Endothelial cell of umbilical vein (primary cell): ENCODE results near the gene POU3F1. TPM values are rescaled to one million over a fixed set of nuclear protein-coding genes. Genes with fewer than 3 reads are reported as not detected.

Source experiments
- BruUV-seq: library from RNA; stranded (reverse); fragments of 400-500 nt; replicated peaks from 2 replicates; lab custom pipeline; 2021; lab: Mats Ljungman, UMichigan
- CTCF ChIA-PET: fragments of 300-600, 350-600 bp; sonication (Branson Sonifier 250); formaldehyde crosslinking; loops from one replicate; lab custom pipeline; 2021; ENCODE audit warnings: antibody characterized with exemption, inconsistent platforms; lab: Charles Lee
- POLR2A ChIA-PET: fragments of 300-600, 350-600 bp; sonication (Branson Sonifier 250); formaldehyde crosslinking; loops from one replicate; lab custom pipeline; 2021; ENCODE audit warnings: antibody characterized with exemption, inconsistent platforms; lab: Charles Lee
- DNase-seq: peaks from one replicate; pipeline ENCODE4 v3.0.0-alpha.2; 2011; ENCODE audit warnings: low read depth, low spot score
- FAIRE-seq: peaks from 2 replicates; lab custom pipeline; 2011; peaks lifted over from hg19 to GRCh38; lab: Jason Lieb, UNC
- H2AFZ ChIP-seq: 2 replicates; pipeline ENCODE4 v1.6.0; 2012; ENCODE audit warnings: low read depth, low read length, control low read depth, inconsistent platforms
- H3K27ac ChIP-seq: 2 replicates; pipeline ENCODE4 v1.5.1; 2011; ENCODE audit warnings: low read depth, mild to moderate bottlenecking, control low read depth, low read length, moderate library complexity; ENCODE audit not compliant: insufficient read depth
- H3K27me3 ChIP-seq, 2 experiments: 2 replicates each; pipeline versions ENCODE4 v1.6.0 to v1.6.1; 2011; ENCODE audit warnings: low read length in 2 of 2, mixed read lengths in 1 of 2; ENCODE audit not compliant: control insufficient read depth in 2 of 2, insufficient read depth in 2 of 2
- H3K36me3 ChIP-seq, 2 experiments: 2 replicates in 1 of 2; 3 replicates in 1 of 2; pipeline ENCODE4 v1.5.1; 2011; ENCODE audit warnings: low read length in 2 of 2, mild to moderate bottlenecking in 1 of 2, moderate library complexity in 1 of 2; ENCODE audit not compliant: control insufficient read depth in 2 of 2, insufficient read depth in 2 of 2; ENCODE audit errors: extremely low read depth in 1 of 2
- H3K4me1 ChIP-seq: 3 replicates; pipeline ENCODE4 v1.5.1; 2011; ENCODE audit warnings: mild to moderate bottlenecking, low read length; ENCODE audit not compliant: control insufficient read depth, insufficient read depth; ENCODE audit errors: extremely low read depth
- H3K4me2 ChIP-seq: 2 replicates; pipeline ENCODE4 v1.6.1; 2011; ENCODE audit warnings: low read length, control low read depth, mixed read lengths; ENCODE audit not compliant: insufficient read depth
- H3K4me3 ChIP-seq, 3 experiments: fragments of 200-600 bp in 1 of 3; sonication (generic), shearing (Covaris generic) in 1 of 3; replicated peaks in 1 of 3; 2 replicates each; pipeline ENCODE4 v1.5.1; 2011 to 2016; ENCODE audit warnings: control low read depth in 3 of 3, low read length in 3 of 3, mild to moderate bottlenecking in 2 of 3, inconsistent platforms in 1 of 3, low read depth in 1 of 3, moderate library complexity in 1 of 3; ENCODE audit not compliant: insufficient read depth in 1 of 3
- H3K79me2 ChIP-seq: 2 replicates; pipeline ENCODE4 v1.6.0; 2012; ENCODE audit warnings: low read length, inconsistent platforms; ENCODE audit not compliant: control insufficient read depth, insufficient read depth
- H3K9ac ChIP-seq: replicated peaks from 2 replicates; pipeline ENCODE3; 2011; ENCODE audit warnings: low read length, control low read depth; ENCODE audit not compliant: insufficient read depth; ENCODE audit errors: extremely low read depth
- H3K9me1 ChIP-seq: replicated peaks from 3 replicates; pipeline ENCODE4 v1.6.0; 2011; ENCODE audit warnings: mild to moderate bottlenecking, low read length; ENCODE audit not compliant: control insufficient read depth, insufficient read depth; ENCODE audit errors: extremely low read depth
- H3K9me3 ChIP-seq: replicated peaks from 2 replicates; pipeline ENCODE4 v1.5.1; 2012; ENCODE audit warnings: low read length, inconsistent platforms; ENCODE audit not compliant: control insufficient read depth, insufficient read depth
- H4K20me1 ChIP-seq: replicated peaks from 2 replicates; pipeline ENCODE3; 2011; ENCODE audit warnings: mild to moderate bottlenecking, low read length; ENCODE audit not compliant: control insufficient read depth, insufficient read depth; ENCODE audit errors: extremely low read depth
- EZH2 ChIP-seq: IDR thresholded peaks from 2 replicates; pipeline ENCODE4 v1.6.1; 2012; ENCODE audit warnings: borderline replicate concordance, low read depth, mild to moderate bottlenecking, moderate library complexity, low read length, inconsistent platforms; ENCODE audit not compliant: severe bottlenecking
- FOS ChIP-seq: IDR thresholded peaks from 2 replicates; pipeline ENCODE4 v1.6.1; 2011; ENCODE audit warnings: mild to moderate bottlenecking, low read length, moderate library complexity, borderline replicate concordance; ENCODE audit not compliant: insufficient read depth
- GATA2 ChIP-seq: IDR thresholded peaks from 2 replicates; pipeline ENCODE4 v1.7.0; 2011; ENCODE audit warnings: low read depth, mild to moderate bottlenecking, moderate library complexity, mixed read lengths, low read length; ENCODE audit not compliant: insufficient read length, insufficient read depth
- JUN ChIP-seq: IDR thresholded peaks from 2 replicates; pipeline ENCODE4 v1.6.1; 2011; ENCODE audit warnings: borderline replicate concordance, low read depth; ENCODE audit not compliant: insufficient read length, insufficient read depth
- MYC ChIP-seq: IDR thresholded peaks from one replicate; pipeline ENCODE4 v1.6.1; 2011; ENCODE audit warnings: mild to moderate bottlenecking, low read depth, low read length
- POLR2A ChIP-seq: IDR thresholded peaks from 2 replicates; pipeline ENCODE4 v1.6.1; 2012; ENCODE audit warnings: low read depth, mild to moderate bottlenecking, control low read depth, low read length
- POLR2AphosphoS5 ChIP-seq: IDR thresholded peaks from 2 replicates; pipeline ENCODE4 v1.6.1; 2012; ENCODE audit warnings: low read depth, mild to moderate bottlenecking, control low read depth, low read length, moderate library complexity; ENCODE audit not compliant: insufficient read depth
- dilution Hi-C: fragments of 300-500 bp; cut with MboI; formaldehyde crosslinking; loops from one replicate; pipeline ENCODE4 v1.15.0; 2019; ENCODE audit warnings: low sequenced_read_pairs; ENCODE audit not compliant: extremely low pct_ligation_motif_present
- intact Hi-C: fragments of 100-400 bp; cut with micrococcal nuclease; formaldehyde crosslinking; loops from one replicate; pipeline ENCODE4 v1.10.0; 2022
- polyA plus RNA-seq, 4 experiments: library from polyadenylated mRNA; depleted of rRNA in 3 of 4; stranded (reverse) in 3 of 4; unstranded in 1 of 4; fragments of >200 nt; gene quantifications; 2 replicates each; pipeline versions ENCODE4 v1.2.1 to v1.2.3, GENCODE V29; 2011 to 2012; ENCODE audit warnings: missing spikeins in 1 of 4
- total RNA-seq: library from RNA; stranded (reverse); gene quantifications from 2 replicates; pipeline ENCODE4 v1.2.3, GENCODE V29; 2021
- TF ChIP-seq, protein P1 (sequence below): IDR thresholded peaks from 2 replicates; pipeline ENCODE4 v1.6.1; 2011; ENCODE audit not compliant: insufficient read depth, insufficient read length
- TF ChIP-seq, protein P2 (sequence below), 2 donors: IDR thresholded peaks; 1 replicate in 1 of 2; 2 replicates in 1 of 2; pipeline ENCODE4 v1.5.1; 2011; ENCODE audit warnings: low read length in 2 of 2, mild to moderate bottlenecking in 2 of 2, moderate library complexity in 2 of 2, control low read depth in 1 of 2, inconsistent platforms in 1 of 2, low read depth in 1 of 2; ENCODE audit not compliant: insufficient read depth in 1 of 2; ENCODE audit errors: extremely low read depth in 1 of 2

Gene POU3F1
- total and polyA plus RNA-seq, 2 donors (not counting 3 experiments of a cell fraction or from before 2014, with no cell fraction given), result not detected

DNA sequence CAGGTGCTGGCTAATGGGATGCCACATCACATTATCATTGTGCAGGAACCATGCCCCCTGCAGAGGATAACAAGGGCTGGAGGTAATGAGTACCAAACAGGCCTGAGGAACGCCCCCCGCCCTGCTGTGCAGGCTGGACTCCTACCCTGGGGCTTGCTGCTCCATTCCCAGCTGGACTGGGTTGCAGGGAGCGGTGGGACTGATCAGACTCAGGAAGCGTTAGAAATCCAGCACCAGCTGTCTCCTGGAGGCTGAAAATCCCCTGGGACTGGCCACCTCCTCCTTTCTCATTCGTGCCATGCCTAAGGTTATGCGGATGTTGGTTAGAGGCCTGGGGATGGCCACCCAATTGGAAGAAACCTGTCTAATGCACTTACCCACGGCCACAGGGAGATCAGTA, 36.9 kb upstream of the POU3F1 start:
- TF ChIP-seq, protein P1, sequence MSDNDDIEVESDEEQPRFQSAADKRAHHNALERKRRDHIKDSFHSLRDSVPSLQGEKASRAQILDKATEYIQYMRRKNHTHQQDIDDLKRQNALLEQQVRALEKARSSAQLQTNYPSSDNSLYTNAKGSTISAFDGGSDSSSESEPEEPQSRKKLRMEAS, result no peak
- Histone ChIP-seq H3K36me3 (no peaks in the 10 kb centered on the region), H3K27me3 (peaks cover 0 to 2% of the 10 kb centered on the region in 2 experiments), H3K4me3 (no peak overlapping the region), H3K4me2 (no peak overlapping the region), H3K79me2 (no peaks in the 10 kb centered on the region), H3K9me3 (no peaks in the 10 kb centered on the region), H4K20me1 (no peaks in the 10 kb centered on the region), H2AFZ (no peak overlapping the region), H3K9ac (no peak overlapping the region), H3K4me1 (no peaks in the 10 kb centered on the region), H3K9me1 (no peaks in the 10 kb centered on the region), H3K27ac (no peak overlapping the region)
- intact Hi-C loops (no loop called here), dilution Hi-C loops (no loop called here)
- ChIA-PET CTCF (no interaction called here), POLR2A (no interaction called here)
- FAIRE-seq (no peak), DNase-seq (no peak)
- BruUV-seq, result no TSS peak

DNA sequence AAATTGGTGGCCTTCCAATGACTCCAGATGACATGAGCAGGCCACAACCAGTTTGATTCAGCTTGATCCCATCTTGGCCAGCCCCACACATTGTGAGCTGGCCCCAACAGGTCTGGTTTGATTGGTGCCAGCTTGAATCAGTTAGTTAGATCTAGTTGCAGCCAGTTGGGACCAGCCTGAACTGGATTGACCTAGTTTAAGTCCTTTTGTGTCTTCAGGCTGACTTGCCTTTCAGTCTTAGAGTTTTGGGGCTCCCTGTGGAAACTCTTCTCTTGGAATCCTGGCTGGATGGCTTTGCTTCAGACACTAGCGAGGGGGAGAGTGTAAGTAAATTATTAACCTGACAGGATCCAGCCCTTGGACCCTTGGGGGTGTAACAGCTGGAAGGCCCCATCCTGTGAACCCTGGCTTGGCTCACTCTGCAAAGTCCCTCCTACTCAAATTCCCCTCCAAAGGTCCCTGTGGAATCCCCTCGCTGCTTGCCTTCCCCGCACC, 36.2 kb upstream of the POU3F1 start:
- POLR2A ChIA-PET, result no interaction called here
- Histone ChIP-seq H3K9me1 (no peaks in the 10 kb centered on the region), H3K36me3 (no peaks in the 10 kb centered on the region), H3K4me3 (no peak overlapping the region), H4K20me1 (no peaks in the 10 kb centered on the region), H3K4me1 (no peaks in the 10 kb centered on the region), H3K9me3 (no peaks in the 10 kb centered on the region), H3K27me3 (no peaks in the 10 kb centered on the region), H3K79me2 (no peaks in the 10 kb centered on the region), H3K4me2 (no peak overlapping the region), H3K9ac (no peak overlapping the region), H3K27ac (no peak overlapping the region), H2AFZ (no peak overlapping the region)
- CTCF ChIA-PET, result interaction anchor here (1.3 kb wide), 1 partner anchor 32 kb away, joined by 3 read pairs; no protein-coding TSS in a partner anchor
- no peak for TF ChIP-seq POLR2AphosphoS5
- no peak for TF ChIP-seq FOS
- TF ChIP-seq, protein P1, result no peak
- TF ChIP-seq GATA2, result no peak
- TF ChIP-seq POLR2A, result no peak
- TF ChIP-seq JUN, result no peak
- no peak for TF ChIP-seq MYC
- TF ChIP-seq, protein P2, sequence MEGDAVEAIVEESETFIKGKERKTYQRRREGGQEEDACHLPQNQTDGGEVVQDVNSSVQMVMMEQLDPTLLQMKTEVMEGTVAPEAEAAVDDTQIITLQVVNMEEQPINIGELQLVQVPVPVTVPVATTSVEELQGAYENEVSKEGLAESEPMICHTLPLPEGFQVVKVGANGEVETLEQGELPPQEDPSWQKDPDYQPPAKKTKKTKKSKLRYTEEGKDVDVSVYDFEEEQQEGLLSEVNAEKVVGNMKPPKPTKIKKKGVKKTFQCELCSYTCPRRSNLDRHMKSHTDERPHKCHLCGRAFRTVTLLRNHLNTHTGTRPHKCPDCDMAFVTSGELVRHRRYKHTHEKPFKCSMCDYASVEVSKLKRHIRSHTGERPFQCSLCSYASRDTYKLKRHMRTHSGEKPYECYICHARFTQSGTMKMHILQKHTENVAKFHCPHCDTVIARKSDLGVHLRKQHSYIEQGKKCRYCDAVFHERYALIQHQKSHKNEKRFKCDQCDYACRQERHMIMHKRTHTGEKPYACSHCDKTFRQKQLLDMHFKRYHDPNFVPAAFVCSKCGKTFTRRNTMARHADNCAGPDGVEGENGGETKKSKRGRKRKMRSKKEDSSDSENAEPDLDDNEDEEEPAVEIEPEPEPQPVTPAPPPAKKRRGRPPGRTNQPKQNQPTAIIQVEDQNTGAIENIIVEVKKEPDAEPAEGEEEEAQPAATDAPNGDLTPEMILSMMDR (IDR thresholded peaks at IDR 0.05; ENCODE audit: extremely low read depth in 1 of 2, insufficient read depth in 1 of 2, low read depth in 1 of 2, low read length in 2 of 2), result no peak
- no peak for TF ChIP-seq EZH2
- DNase-seq (no peak), FAIRE-seq (no peak)
- dilution Hi-C loops (no loop called here), intact Hi-C loops (no loop called here)
- BruUV-seq, result no TSS peak
